HepG2 (cell line): ENCODE measurements around the gene SECTM1. TPM values are rescaled to one million over a fixed set of nuclear protein-coding genes. Genes with fewer than 3 reads are reported as not detected.
A peak's percentile ranks its signal among the peaks of the same experiment; 100 is the strongest.

ENCODE experiments used
- ATAD3A ChIP-seq: sonication (generic); formaldehyde crosslinking; IDR thresholded peaks from 2 replicates; pipeline ENCODE4 v1.4.0; 2020; ENCODE audit warnings: missing genetic modification reagents
- CCAR2 ChIP-seq: fragments of 200-400 bp; formaldehyde crosslinking; optimal IDR thresholded peaks from 2 replicates; pipeline ENCODE3; 2018; ENCODE audit warnings: low read depth, mild to moderate bottlenecking, low read length, moderate library complexity
- CHD4 ChIP-seq: fragments of 200-600 bp; sonication (generic); IDR thresholded peaks from 2 replicates; pipeline ENCODE4 v1.7.0; 2017; ENCODE audit warnings: mild to moderate bottlenecking, low read length, borderline replicate concordance
- FOXK2 ChIP-seq: fragments of 450-650 bp; IDR thresholded peaks from 2 replicates; pipeline ENCODE4 v1.6.1; 2016
- FOXO1 ChIP-seq: sonication (generic); formaldehyde crosslinking; IDR thresholded peaks from 2 replicates; pipeline ENCODE4 v1.4.0; 2020; ENCODE audit warnings: missing genetic modification reagents
- HNRNPLL ChIP-seq: fragments of 200-400 bp; formaldehyde crosslinking; IDR thresholded peaks from 2 replicates; pipeline ENCODE4 v1.6.1; 2017; ENCODE audit warnings: mild to moderate bottlenecking, low read depth, low read length; ENCODE audit not compliant: poor library complexity, severe bottlenecking
- KMT2B ChIP-seq: IDR thresholded peaks from 2 replicates; pipeline ENCODE4 v1.6.1; 2016; ENCODE audit warnings: missing genetic modification reagents, missing compliant biosample characterization
- MATR3 ChIP-seq: sonication (generic); formaldehyde crosslinking; IDR thresholded peaks from 2 replicates; pipeline ENCODE4 v1.4.0; 2020; ENCODE audit warnings: missing genetic modification reagents
- MED1 ChIP-seq: sonication (generic); formaldehyde crosslinking; IDR thresholded peaks from 2 replicates; pipeline ENCODE4 v1.4.0; 2020; ENCODE audit warnings: missing genetic modification reagents
- NFKBIZ ChIP-seq: IDR thresholded peaks from 2 replicates; pipeline ENCODE4 v1.6.1; 2018; ENCODE audit warnings: missing genetic modification reagents, missing compliant biosample characterization
- TEAD3 ChIP-seq: optimal IDR thresholded peaks from 2 replicates; pipeline ENCODE3; 2016; ENCODE audit warnings: borderline replicate concordance
- THRA ChIP-seq: sonication (generic); formaldehyde crosslinking; IDR thresholded peaks from 2 replicates; pipeline ENCODE4 v1.4.0; 2020; ENCODE audit warnings: missing genetic modification reagents, borderline replicate concordance
- TP53 ChIP-seq: sonication (generic); formaldehyde crosslinking; conservative IDR thresholded peaks from 2 replicates; pipeline ENCODE4 v1.4.0; 2020; ENCODE audit warnings: missing genetic modification reagents
- USF2 ChIP-seq, 2 experiments: sonication (generic) in 1 of 2; formaldehyde crosslinking in 1 of 2; IDR thresholded peaks; 2 replicates each; pipeline versions ENCODE4 v1.5.1 to v1.6.1; 2011 to 2020; ENCODE audit warnings: borderline replicate concordance in 1 of 2, low read depth in 1 of 2, low read length in 1 of 2, mild to moderate bottlenecking in 1 of 2, missing genetic modification reagents in 1 of 2, moderate library complexity in 1 of 2
- ZC3H13 ChIP-seq: sonication (generic); formaldehyde crosslinking; IDR thresholded peaks from 2 replicates; pipeline ENCODE4 v1.8.1; 2023; ENCODE audit warnings: mild to moderate bottlenecking, missing genetic modification reagents, moderate library complexity
- ZFP82 ChIP-seq: sonication (generic); formaldehyde crosslinking; IDR thresholded peaks from 2 replicates; pipeline ENCODE4 v1.5.1; 2020; ENCODE audit warnings: mild to moderate bottlenecking, missing genetic modification reagents, borderline replicate concordance
- ZNF264 ChIP-seq: sonication (generic); formaldehyde crosslinking; IDR thresholded peaks from 2 replicates; pipeline ENCODE4 v1.4.0; 2020; ENCODE audit warnings: missing genetic modification reagents
- ZNF556 ChIP-seq: sonication (generic); formaldehyde crosslinking; IDR thresholded peaks from 2 replicates; pipeline ENCODE4 v1.4.0; 2020; ENCODE audit warnings: mild to moderate bottlenecking, missing genetic modification reagents, borderline replicate concordance
- ZNF562 ChIP-seq: sonication (generic); formaldehyde crosslinking; IDR thresholded peaks from 2 replicates; pipeline ENCODE4 v1.8.0; 2022; ENCODE audit warnings: missing genetic modification reagents, borderline replicate concordance
- ZNF678 ChIP-seq: sonication (generic); formaldehyde crosslinking; IDR thresholded peaks from 2 replicates; pipeline ENCODE4 v1.4.0; 2020; ENCODE audit warnings: mild to moderate bottlenecking, missing genetic modification reagents
- ZZZ3 ChIP-seq: sonication (generic); formaldehyde crosslinking; IDR thresholded peaks from 2 replicates; pipeline ENCODE4 v1.4.0; 2020; ENCODE audit warnings: missing genetic modification reagents, mild to moderate bottlenecking, borderline replicate concordance
- polyA plus RNA-seq, 8 experiments: library from polyadenylated mRNA; depleted of rRNA in 3 of 8; stranded (reverse) in 7 of 8; unstranded in 1 of 8; fragments of >200 nt; fragmentation: Illumina TruSeq in 4 of 8; extraction: Trizol in 4 of 8; gene quantifications; 2 replicates each; pipeline versions ENCODE4 v1.2.1 to v1.2.3, GENCODE V29; 2011 to 2016; ENCODE audit warnings: low read depth in 4 of 8, missing spikeins in 1 of 8, mixed read lengths in 1 of 8; ENCODE audit not compliant: insufficient read depth in 1 of 8
- total RNA-seq, 5 experiments: library from RNA; depleted of rRNA; stranded (reverse); fragments of >200 nt; fragmentation: Illumina TruSeq; extraction: Trizol; gene quantifications; 2 replicates each; pipeline ENCODE4 v1.2.3, GENCODE V29; 2016; ENCODE audit warnings: low read depth in 1 of 5
- TF ChIP-seq, protein P1 (sequence below): sonication (generic); formaldehyde crosslinking; IDR thresholded peaks from 2 replicates; pipeline ENCODE4 v1.8.0; 2023; ENCODE audit warnings: mild to moderate bottlenecking, missing genetic modification reagents
- TF ChIP-seq, protein P2 (sequence below): sonication (generic); formaldehyde crosslinking; IDR thresholded peaks from 2 replicates; pipeline ENCODE4 v1.8.1; 2023; ENCODE audit warnings: mild to moderate bottlenecking, missing genetic modification reagents

The SECTM1 gene
- total and polyA plus RNA-seq, 2 of the 13 experiments (the other 11 are each of a cell fraction or from before 2014, with no cell fraction given) = 3.5 to 5.3 TPM

GRCh38 chr17:82317394-82318168 is 16.0 kb downstream of the SECTM1 start, which contains the start of gene CD7 (continued):
- TF ChIP-seq, protein P1, sequence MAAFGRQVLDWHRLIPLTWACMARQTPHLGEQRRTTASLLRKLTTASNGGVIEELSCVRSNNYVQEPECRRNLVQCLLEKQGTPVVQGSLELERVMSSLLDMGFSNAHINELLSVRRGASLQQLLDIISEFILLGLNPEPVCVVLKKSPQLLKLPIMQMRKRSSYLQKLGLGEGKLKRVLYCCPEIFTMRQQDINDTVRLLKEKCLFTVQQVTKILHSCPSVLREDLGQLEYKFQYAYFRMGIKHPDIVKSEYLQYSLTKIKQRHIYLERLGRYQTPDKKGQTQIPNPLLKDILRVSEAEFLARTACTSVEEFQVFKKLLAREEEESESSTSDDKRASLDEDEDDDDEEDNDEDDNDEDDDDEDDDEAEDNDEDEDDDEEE (CRISPR knock-in tag) = peak; percentile 17; the same call in 1 of the 2 replicates
- no peak for TF ChIP-seq ZFP82
- TF ChIP-seq ZNF562 (CRISPR knock-in tag) = no peak
- 0 out of 2 replicates have a peak, but pooled peaks have one; percentile 52 for TF ChIP-seq ZNF556 (CRISPR knock-in tag)
- 0 out of 2 replicates have a peak, but pooled peaks have one; percentile 15 for TF ChIP-seq ZNF678 (CRISPR knock-in tag)
- peak; percentile 52 for TF ChIP-seq HNRNPLL
- no peak for TF ChIP-seq MATR3 (CRISPR knock-in tag)
- no peak for TF ChIP-seq USF2 (IDR thresholded peaks at IDR 0.05; ENCODE audit: low read depth, low read length)
- no peak for TF ChIP-seq USF2 (CRISPR knock-in tag; IDR thresholded peaks at IDR 0.05; ENCODE audit: borderline replicate concordance)
- TF ChIP-seq CHD4 = no peak
- TF ChIP-seq CCAR2 = no peak
- TF ChIP-seq ZNF264 (CRISPR knock-in tag) = no peak
- TF ChIP-seq FOXK2 = no peak
- no peak for TF ChIP-seq TP53
- no peak for TF ChIP-seq ATAD3A (CRISPR knock-in tag)
- peak; percentile 84; the same call in 1 of the 2 replicates for TF ChIP-seq THRA
- peak; percentile 58; the same call in 1 of the 2 replicates for TF ChIP-seq FOXO1
- no peak for TF ChIP-seq TEAD3
- TF ChIP-seq, protein P2, sequence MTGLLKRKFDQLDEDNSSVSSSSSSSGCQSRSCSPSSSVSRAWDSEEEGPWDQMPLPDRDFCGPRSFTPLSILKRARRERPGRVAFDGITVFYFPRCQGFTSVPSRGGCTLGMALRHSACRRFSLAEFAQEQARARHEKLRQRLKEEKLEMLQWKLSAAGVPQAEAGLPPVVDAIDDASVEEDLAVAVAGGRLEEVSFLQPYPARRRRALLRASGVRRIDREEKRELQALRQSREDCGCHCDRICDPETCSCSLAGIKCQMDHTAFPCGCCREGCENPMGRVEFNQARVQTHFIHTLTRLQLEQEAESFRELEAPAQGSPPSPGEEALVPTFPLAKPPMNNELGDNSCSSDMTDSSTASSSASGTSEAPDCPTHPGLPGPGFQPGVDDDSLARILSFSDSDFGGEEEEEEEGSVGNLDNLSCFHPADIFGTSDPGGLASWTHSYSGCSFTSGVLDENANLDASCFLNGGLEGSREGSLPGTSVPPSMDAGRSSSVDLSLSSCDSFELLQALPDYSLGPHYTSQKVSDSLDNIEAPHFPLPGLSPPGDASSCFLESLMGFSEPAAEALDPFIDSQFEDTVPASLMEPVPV = peak; percentile 76; the same call in 1 of the 2 replicates
- no peak for TF ChIP-seq ZZZ3 (CRISPR knock-in tag)
- TF ChIP-seq NFKBIZ = no peak
- TF ChIP-seq MED1 (CRISPR knock-in tag) = peak; percentile 56
- no peak for TF ChIP-seq KMT2B (CRISPR knock-in tag)
- TF ChIP-seq ZC3H13 = no peak; the same call in 1 of the 2 replicates
